ENCODE measurements around the gene RIOK2. TPM values are rescaled to one million over a fixed set of nuclear protein-coding genes. Genes with fewer than 3 reads are reported as not detected.

The RIOK2 gene
- total and polyA plus RNA-seq, 2 experiments from 2014 or later = 34.4 to 44.1 TPM

DNA sequence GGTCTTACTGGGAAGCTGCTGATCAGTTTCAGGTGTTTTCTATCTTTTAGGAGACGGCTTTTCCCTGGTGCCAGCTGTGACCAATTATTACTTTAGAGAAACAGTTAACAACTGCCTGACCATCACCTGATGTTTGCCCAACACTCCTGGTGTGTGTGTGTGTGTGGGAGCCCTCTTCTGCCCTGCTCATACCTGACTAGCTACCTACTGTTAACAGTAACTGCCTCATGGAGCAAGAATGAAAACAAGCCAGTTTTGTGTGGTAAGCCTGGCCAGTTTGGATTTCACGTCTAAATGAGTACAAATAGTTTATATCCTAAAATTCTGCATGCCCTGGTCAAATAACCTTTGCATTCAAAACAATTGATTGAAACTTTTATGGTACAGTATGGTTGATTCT, 46.1 kb upstream of the RIOK2 start:
- no peak overlapping the region for H2AFZ ChIP-seq
- no peaks in the 10 kb centered on the region for H3K9me2 ChIP-seq (replicated peaks; ENCODE audit: insufficient read depth)
- no peaks in the 10 kb centered on the region for H3K36me3 ChIP-seq (replicated peaks; ENCODE audit: insufficient read depth, low read depth)
- H3K4me3 ChIP-seq = no peak overlapping the region
- 56% methylated on average over 2 of the region's 2 CpGs for WGBS (ENCODE audit: low lambda C conversion rate, missing lambda C conversion rate)
- H3K4me2 ChIP-seq = no peak overlapping the region
- no peak for TF ChIP-seq EZH2phosphoT487 (IDR thresholded peaks at IDR 0.05; ENCODE audit: low read depth, severe bottlenecking, unreplicated experiment)
- TF ChIP-seq, protein P1, sequence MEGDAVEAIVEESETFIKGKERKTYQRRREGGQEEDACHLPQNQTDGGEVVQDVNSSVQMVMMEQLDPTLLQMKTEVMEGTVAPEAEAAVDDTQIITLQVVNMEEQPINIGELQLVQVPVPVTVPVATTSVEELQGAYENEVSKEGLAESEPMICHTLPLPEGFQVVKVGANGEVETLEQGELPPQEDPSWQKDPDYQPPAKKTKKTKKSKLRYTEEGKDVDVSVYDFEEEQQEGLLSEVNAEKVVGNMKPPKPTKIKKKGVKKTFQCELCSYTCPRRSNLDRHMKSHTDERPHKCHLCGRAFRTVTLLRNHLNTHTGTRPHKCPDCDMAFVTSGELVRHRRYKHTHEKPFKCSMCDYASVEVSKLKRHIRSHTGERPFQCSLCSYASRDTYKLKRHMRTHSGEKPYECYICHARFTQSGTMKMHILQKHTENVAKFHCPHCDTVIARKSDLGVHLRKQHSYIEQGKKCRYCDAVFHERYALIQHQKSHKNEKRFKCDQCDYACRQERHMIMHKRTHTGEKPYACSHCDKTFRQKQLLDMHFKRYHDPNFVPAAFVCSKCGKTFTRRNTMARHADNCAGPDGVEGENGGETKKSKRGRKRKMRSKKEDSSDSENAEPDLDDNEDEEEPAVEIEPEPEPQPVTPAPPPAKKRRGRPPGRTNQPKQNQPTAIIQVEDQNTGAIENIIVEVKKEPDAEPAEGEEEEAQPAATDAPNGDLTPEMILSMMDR (IDR thresholded peaks at IDR 0.05; ENCODE audit: poor library complexity) = no peak
- TF ChIP-seq EZH2 (IDR thresholded peaks at IDR 0.05; ENCODE audit: borderline replicate concordance) = no peak
- DNase-seq (ENCODE audit: low spot score) = peak; percentile 14
- peaks cover 3% of the 10 kb centered on the region for H3K4me1 ChIP-seq (ENCODE audit: insufficient read depth)
- H3K9me3 ChIP-seq (ENCODE audit: low read depth) = no peaks in the 10 kb centered on the region
- H3K27ac ChIP-seq = no peak overlapping the region
- H3K79me2 ChIP-seq = no peaks in the 10 kb centered on the region
- no peaks in the 10 kb centered on the region for H3K27me3 ChIP-seq
- H4K20me1 ChIP-seq (ENCODE audit: insufficient read depth, poor library complexity, severe bottlenecking) = no peaks in the 10 kb centered on the region

DNA sequence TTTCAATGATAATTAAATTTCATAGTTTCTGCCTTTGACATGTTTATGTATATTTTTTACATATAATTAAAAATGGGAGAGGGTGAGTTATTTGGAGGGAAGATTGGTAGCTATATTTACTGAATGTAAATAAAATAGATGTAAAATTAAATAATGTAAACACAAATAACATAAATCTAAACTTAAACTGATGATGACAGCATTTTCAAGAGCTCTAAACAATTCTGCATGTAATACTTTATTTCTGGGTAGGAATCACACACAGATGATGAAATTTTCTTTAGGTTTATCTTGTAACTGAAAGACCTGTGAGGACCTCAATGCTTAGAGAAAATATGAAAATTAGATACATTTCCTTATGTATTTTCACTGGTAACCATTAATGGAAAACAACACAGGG, 42.2 kb upstream of the RIOK2 start:
- Histone ChIP-seq H3K9me3 (ENCODE audit: low read depth) (no peaks in the 10 kb centered on the region), H3K27me3 (no peaks in the 10 kb centered on the region), H3K9me2 (replicated peaks; ENCODE audit: insufficient read depth) (no peaks in the 10 kb centered on the region), H3K4me1 (ENCODE audit: insufficient read depth) (peaks cover 2% of the 10 kb centered on the region), H4K20me1 (ENCODE audit: insufficient read depth, poor library complexity, severe bottlenecking) (no peaks in the 10 kb centered on the region), H3K4me3 (no peak overlapping the region), H3K79me2 (no peaks in the 10 kb centered on the region), H2AFZ (no peak overlapping the region), H3K36me3 (replicated peaks; ENCODE audit: insufficient read depth, low read depth) (no peaks in the 10 kb centered on the region), H3K27ac (no peak overlapping the region), H3K4me2 (no peak overlapping the region)
- TF ChIP-seq EZH2 (IDR thresholded peaks at IDR 0.05; ENCODE audit: borderline replicate concordance) (no peak), EZH2phosphoT487 (IDR thresholded peaks at IDR 0.05; ENCODE audit: low read depth, severe bottlenecking, unreplicated experiment) (no peak)
- TF ChIP-seq, protein P1 (IDR thresholded peaks at IDR 0.05; ENCODE audit: poor library complexity) = no peak
- no peak for DNase-seq (ENCODE audit: low spot score)

DNA sequence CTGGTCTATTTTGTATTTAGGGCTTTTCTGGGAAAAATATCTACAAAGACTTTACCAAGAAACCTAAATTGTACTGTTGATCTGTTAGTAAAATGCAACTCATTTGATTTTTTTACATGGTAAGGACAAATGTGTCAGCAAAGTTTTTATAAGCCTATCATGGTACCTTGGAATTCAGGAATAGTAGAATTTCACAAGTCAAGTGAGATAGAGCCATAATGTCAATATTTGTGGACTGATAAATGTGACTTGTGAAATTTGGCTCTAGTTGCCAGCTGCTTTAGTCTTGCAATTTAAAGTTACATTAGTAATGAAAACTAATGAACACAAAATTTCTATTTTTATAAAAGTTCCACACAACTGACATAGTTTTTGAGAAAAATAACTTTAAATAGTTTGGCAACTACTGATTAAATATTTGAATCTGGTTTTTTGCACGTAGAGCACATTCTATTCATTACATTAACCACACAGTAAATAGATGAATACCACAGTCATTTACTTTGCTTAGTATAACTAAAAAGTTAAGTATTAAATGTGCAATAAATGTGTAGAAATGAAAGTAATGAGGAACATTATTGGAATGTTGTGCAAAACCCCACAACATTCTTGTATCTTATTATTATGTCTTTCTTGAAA, 41.2 kb upstream of the RIOK2 start:
- WGBS (ENCODE audit: low lambda C conversion rate, missing lambda C conversion rate) = 72% methylated on average over 1 of the region's 1 CpG

More for the DNA sequence above, 41.2 kb upstream of the RIOK2 start:
- TF ChIP-seq, protein P1 (IDR thresholded peaks at IDR 0.05; ENCODE audit: poor library complexity) = no peak
- no peak for TF ChIP-seq EZH2 (IDR thresholded peaks at IDR 0.05; ENCODE audit: borderline replicate concordance)
- no peak for TF ChIP-seq EZH2phosphoT487 (IDR thresholded peaks at IDR 0.05; ENCODE audit: low read depth, severe bottlenecking, unreplicated experiment)
- Histone ChIP-seq H3K36me3 (replicated peaks; ENCODE audit: insufficient read depth, low read depth) (no peaks in the 10 kb centered on the region), H3K27ac (no peak overlapping the region), H3K79me2 (no peaks in the 10 kb centered on the region), H4K20me1 (ENCODE audit: insufficient read depth, poor library complexity, severe bottlenecking) (no peaks in the 10 kb centered on the region), H3K27me3 (no peaks in the 10 kb centered on the region), H3K9me3 (ENCODE audit: low read depth) (no peaks in the 10 kb centered on the region), H3K4me2 (no peak overlapping the region), H2AFZ (no peak overlapping the region), H3K9me2 (replicated peaks; ENCODE audit: insufficient read depth) (no peaks in the 10 kb centered on the region), H3K4me1 (ENCODE audit: insufficient read depth) (no peaks in the 10 kb centered on the region), H3K4me3 (no peak overlapping the region)
- DNase-seq (ENCODE audit: low spot score) = no peak

Measured in hepatocyte (in vitro differentiated cells).